Cardiac ventricle fibroblast (primary cell): ENCODE data around the gene KLK5. TPM values are rescaled to one million over a fixed set of nuclear protein-coding genes. Genes with fewer than 3 reads are reported as not detected.

Experiments
- total RNA-seq: library from RNA; depleted of rRNA; stranded (reverse); fragments of >200 nt; gene quantifications from 2 replicates; pipeline ENCODE4 v1.2.3, GENCODE V29; 2015

Gene KLK5
- not detected in 2 replicates for total RNA-seq

GRCh38 chr19:50952910-50953309 is at the start of gene KLK5:
KLK5 (minus strand) TSS chr19:50953038; CDS start chr19:50952657, 381 bp downstream.

GRCh38 chr19:51001515-51001914 is 48.7 kb upstream of the KLK5 start, which contains the start of gene KLK8:
KLK8 (minus strand) TSS chr19:51001604; CDS start chr19:51001167, 437 bp downstream.

GRCh38 chr19:50983625-50984292 is 30.9 kb upstream of the KLK5 start, which contains the start of gene KLK7:
KLK7 (minus strand) TSS chr19:50983917; CDS start chr19:50982399, 1,518 bp downstream.

GRCh38 chr19:50969413-50969760 is 16.5 kb upstream of the KLK5 start, which contains the start of gene KLK6:
KLK6 (minus strand) TSS chr19:50969591; CDS start chr19:50968104, 1,487 bp downstream.

GRCh38 chr19:50911206-50912101 is 41.4 kb downstream of the KLK5 start, which contains the start of gene KLK4:
KLK4 (minus strand) TSS chr19:50911395; CDS start chr19:50910738, 657 bp downstream.

Other genes starting within 250 kb of the KLK5 start
- gene SHANK1, start 233.2 kb downstream of the KLK5 start, total RNA-seq: 1.1 and 4.7 TPM in 2 replicates
- gene CLEC11A, start 229.7 kb downstream of the KLK5 start, total RNA-seq: 288 and 306 TPM in 2 replicates
- not detected in 2 replicates for gene GPR32, start 182.6 kb downstream of the KLK5 start, total RNA-seq
- gene ACP4, start 162.6 kb downstream of the KLK5 start, total RNA-seq: not detected in 2 replicates
- gene KLK1, start 129.3 kb downstream of the KLK5 start, total RNA-seq: not detected in 2 replicates
- not detected in 2 replicates for gene KLK15, start 119.5 kb downstream of the KLK5 start, total RNA-seq
- gene KLK3, start 98.1 kb downstream of the KLK5 start, total RNA-seq: not detected in 2 replicates
- gene KLK2, start 79.6 kb downstream of the KLK5 start, total RNA-seq: not detected in 2 replicates
- not detected in 2 replicates for gene KLK4, start 41.6 kb downstream of the KLK5 start, total RNA-seq
- gene KLK6, start 16.6 kb upstream of the KLK5 start, total RNA-seq: not detected in 2 replicates
- not detected in 2 replicates for gene KLK7, start 30.9 kb upstream of the KLK5 start, total RNA-seq
- not detected in 2 replicates for gene KLK8, start 48.6 kb upstream of the KLK5 start, total RNA-seq
- gene KLK10, start 66.7 kb upstream of the KLK5 start, total RNA-seq: 1.8 TPM in 1 of 2 replicates, not detected in the other
- not detected in 2 replicates for gene KLK11, start 73.6 kb upstream of the KLK5 start, total RNA-seq
- gene KLK12, start 82.0 kb upstream of the KLK5 start, total RNA-seq: not detected in 2 replicates
- gene KLK13, start 112.1 kb upstream of the KLK5 start, total RNA-seq: 0.19 TPM in 1 of 2 replicates, not detected in the other
- gene KLK14, start 129.8 kb upstream of the KLK5 start, total RNA-seq: not detected in 2 replicates
- 14.0 and 18.0 TPM in 2 replicates for gene CTU1, start 155.4 kb upstream of the KLK5 start, total RNA-seq
- not detected in 2 replicates for gene SIGLEC9, start 171.9 kb upstream of the KLK5 start, total RNA-seq
- not detected in 2 replicates for gene SIGLEC7, start 189.3 kb upstream of the KLK5 start, total RNA-seq